Ovary (tissue), 9 donors: ENCODE measurements around the gene EYA3. TPM values are rescaled to one million over a fixed set of nuclear protein-coding genes. Genes with fewer than 3 reads are reported as not detected.

Experiments
- DNase-seq, 5 donors: peaks; one replicate each; pipeline ENCODE4 v3.0.0-alpha.2; 2019 to 2020
- H3K27ac ChIP-seq, 2 donors: fragments of 200-600 bp; one replicate each; pipeline versions ENCODE4 v1.5.1 to v1.8.0; 2019 to 2022
- H3K27me3 ChIP-seq: fragments of 200-600 bp; one replicate; pipeline ENCODE4 v1.8.0; 2022
- H3K36me3 ChIP-seq: fragments of 200-600 bp; sonication (generic); one replicate; pipeline ENCODE4 v1.5.1; 2019
- H3K4me1 ChIP-seq: one replicate; pipeline ENCODE4 v1.8.1; 2013; ENCODE audit warnings: mild to moderate bottlenecking, moderate library complexity; ENCODE audit not compliant: insufficient read depth
- H3K4me3 ChIP-seq: fragments of 200-600 bp; sonication (generic); one replicate; pipeline ENCODE4 v1.5.1; 2017
- H3K9me3 ChIP-seq, 2 donors: fragments of 200-600 bp in 1 of 2; sonication (generic) in 1 of 2; one replicate each; pipeline versions ENCODE4 v1.5.1 to v1.8.1; 2013 to 2019; ENCODE audit warnings: mild to moderate bottlenecking in 1 of 2, moderate library complexity in 1 of 2
- CTCF ChIP-seq, 3 donors: fragments of 450-650 bp in 2 of 3; fragments of 200-600 bp in 1 of 3; IDR thresholded peaks; one replicate each; pipeline versions ENCODE4 v1.5.1 to v1.8.0; 2016 to 2022; ENCODE audit warnings: antibody characterized with exemption in 3 of 3, mild to moderate bottlenecking in 1 of 3
- EP300 ChIP-seq: sonication (generic); formaldehyde crosslinking; IDR thresholded peaks from one replicate; pipeline ENCODE4 v1.6.1; 2017; ENCODE audit warnings: antibody characterized with exemption
- POLR2A ChIP-seq: fragments of 450-650 bp; IDR thresholded peaks from one replicate; pipeline ENCODE4 v1.6.1; 2017; ENCODE audit warnings: antibody characterized with exemption, mild to moderate bottlenecking, moderate library complexity
- WGBS, 3 donors: extraction: QIAGEN DNeasy Blood & Tissue Kit in 1 of 3; methylation state at CpG; one replicate each; pipeline versions ENCODE4 v1.1.5 to v1.1.7; 2013 to 2017; 5-methylcytosine and 5-hydroxymethylcytosine counted together
- intact Hi-C, 4 donors: fragments of 100-400 bp; cut with DNase I; formaldehyde crosslinking; loops; one replicate each; pipeline versions ENCODE4 v1.11.0 to v1.15.1; 2022 to 2023
- polyA plus RNA-seq, 2 donors: library from polyadenylated mRNA; stranded (reverse); fragments of 200-250 nt in 1 of 2; fragments of 350-450 nt in 1 of 2; fragmentation: Illumina TruSeq in 1 of 2; extraction: RNeasy Lipid Tissue Mini Kit (QIAGEN cat#74804) in 1 of 2; gene quantifications; one replicate each; pipeline ENCODE4 v1.2.3, GENCODE V29; 2013 to 2014
- total RNA-seq, 7 donors: library from RNA; depleted of rRNA in 2 of 7; stranded (reverse); fragments of >200 nt in 2 of 7; fragmentation: NEBNext Ultra II Directional in 3 of 7; extraction: Animal tissue kit (Norgen Biotek cat#: 25700) in 3 of 7; gene quantifications; one replicate each; pipeline versions ENCODE4 v1.1.0 to v1.2.4, GENCODE V29; 2016 to 2023
- donor health status: DM: no; HTN: no; CAD: no; lungs with moderate emphysema.
- donor health status: DM: no; HTN: no; CAD: no.
- donor health status: Bipolar disorder and iron deficiency.
- donor health status: DM: yes; HTN: yes; CAD: no.
- donor health status: DM: no; HTN: no; CAD: no.
- donor health status: DM: yes; HTN: yes; CAD: no.

Gene EYA3
- total and polyA plus RNA-seq, 9 donors, result 5.4 to 25.7 (median 14.6) TPM

GRCh38 chr1:28111157-28111556, 22.7 kb upstream of the EYA3 start:
- no peaks in the 10 kb centered on the region for H3K4me1 ChIP-seq
- H3K4me3 ChIP-seq, result no peak overlapping the region
- no peak overlapping the region for H3K27ac ChIP-seq
- TF ChIP-seq EP300 (no peak), POLR2A (no peak), CTCF (IDR thresholded peaks at IDR 0.05) (no peak)
- no peaks in the 10 kb centered on the region for H3K36me3 ChIP-seq
- no peaks in the 10 kb centered on the region for H3K27me3 ChIP-seq
- no peaks in the 10 kb centered on the region for H3K9me3 ChIP-seq
- DNase-seq, result no peak
- intact Hi-C loops, result no loop called here
- 84 to 90% (median 88%) methylated on average over 2 of the region's 2 CpGs for WGBS, 3 donors

DNA sequence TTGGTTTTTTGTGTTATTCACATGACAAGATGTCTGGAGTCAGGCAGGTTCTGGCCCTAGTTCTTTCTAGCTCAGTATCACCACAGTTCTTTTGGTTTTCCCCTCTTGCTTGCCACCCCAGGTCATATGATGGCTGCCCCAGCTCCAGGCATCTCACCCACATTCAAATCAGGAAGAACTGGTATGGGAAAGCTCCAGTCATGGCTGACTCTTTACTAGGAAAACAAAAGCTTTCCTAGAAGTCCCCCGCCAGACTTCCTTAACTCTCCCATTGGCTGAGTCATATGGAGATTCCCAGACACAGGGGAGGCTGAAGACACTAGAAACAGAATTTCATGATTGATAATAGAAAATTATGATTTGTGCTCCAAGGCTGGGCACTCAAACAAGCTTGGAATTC, 22.1 kb upstream of the EYA3 start:
- Histone ChIP-seq H3K27ac (no peak overlapping the region), H3K9me3 (no peaks in the 10 kb centered on the region), H3K4me1 (no peaks in the 10 kb centered on the region), H3K27me3 (no peaks in the 10 kb centered on the region), H3K36me3 (no peaks in the 10 kb centered on the region), H3K4me3 (no peak overlapping the region)
- TF ChIP-seq POLR2A (no peak), EP300 (no peak), CTCF (IDR thresholded peaks at IDR 0.05) (no peak)
- intact Hi-C loops, result no loop called here
- 60 to 73% (median 65%) methylated on average over 1 of the region's 1 CpG for WGBS, 3 donors
- DNase-seq, result no peak

- no peak for TF ChIP-seq CTCF (IDR thresholded peaks at IDR 0.05)
- no peak for TF ChIP-seq POLR2A
- TF ChIP-seq EP300, result no peak
- Histone ChIP-seq H3K9me3 (no peaks in the 10 kb centered on the region), H3K4me3 (no peak overlapping the region), H3K27ac (no peak overlapping the region), H3K36me3 (no peaks in the 10 kb centered on the region), H3K27me3 (no peaks in the 10 kb centered on the region), H3K4me1 (peaks cover 3% of the 10 kb centered on the region)
- intact Hi-C loops, result no loop called here
- no peak for DNase-seq
- WGBS, 3 donors, result 88 to 92% (median 89%) methylated on average over 3 of the region's 3 CpGs
Measured at GRCh38 chr1:28109639-28110038, 21.2 kb upstream of the EYA3 start.

GRCh38 chr1:28108001-28108400, 19.6 kb upstream of the EYA3 start:
- Histone ChIP-seq H3K36me3 (no peaks in the 10 kb centered on the region), H3K4me3 (no peak overlapping the region), H3K27me3 (no peaks in the 10 kb centered on the region), H3K9me3 (no peaks in the 10 kb centered on the region), H3K4me1 (peaks cover 3% of the 10 kb centered on the region), H3K27ac (no peak overlapping the region)
- intact Hi-C loops, result no loop called here
- TF ChIP-seq CTCF (IDR thresholded peaks at IDR 0.05) (no peak), EP300 (no peak), POLR2A (no peak)
- DNase-seq, result no peak
- 83 to 94% (median 91%) methylated on average over 2 of the region's 2 CpGs for WGBS, 3 donors
